Activated CD4-positive, alpha-beta T cell treated with anti-CD3 and anti-CD28 coated beads for 48 hours (primary cell): Measurements from ENCODE around the gene FBXO41.

ENCODE experiments used
- DNase-seq: peaks from one replicate; pipeline ENCODE4 v3.0.0-alpha.2; 2020

The FBXO41 gene

GRCh38 chr2:73238976-73239375 is 45.3 kb downstream of the FBXO41 start:
- DNase-seq, result no peak

- no peak for DNase-seq
These were observed 46.1 kb downstream of the FBXO41 start for GRCh38 chr2:73238149-73238548.

- no peak for DNase-seq
These were observed 47.1 kb downstream of the FBXO41 start for GRCh38 chr2:73237168-73237567.

- DNase-seq, result no peak
These were observed 48.8 kb downstream of the FBXO41 start for GRCh38 chr2:73235315-73236028.

- DNase-seq, result peak; percentile 89
These were observed 50.1 kb downstream of the FBXO41 start, which contains the start of gene CCT7 for GRCh38 chr2:73233932-73234832. Gene CCT7 (plus strand): TSS chr2:73234308. CDS start chr2:73234379, 71 bp downstream.

- DNase-seq, result peak; percentile 95
These were observed 50.9 kb downstream of the FBXO41 start, which contains the start of gene PRADC1 for GRCh38 chr2:73233154-73233931. Gene PRADC1 (minus strand): TSS chr2:73233239. CDS start chr2:73233160, 79 bp downstream.

GRCh38 chr2:73232403-73233153 is 51.7 kb downstream of the FBXO41 start:
- DNase-seq, result peak; percentile 55

- no peak for DNase-seq
These were observed 55.6 kb downstream of the FBXO41 start for GRCh38 chr2:73228631-73229030.

- no peak for DNase-seq
These were observed 57.2 kb downstream of the FBXO41 start for GRCh38 chr2:73227086-73227485.

GRCh38 chr2:73225513-73226360 is 58.5 kb downstream of the FBXO41 start:
- no peak for DNase-seq

GRCh38 chr2:73223821-73224220 is 60.5 kb downstream of the FBXO41 start:
- no peak for DNase-seq

- DNase-seq, result no peak
These were observed 66.0 kb downstream of the FBXO41 start for GRCh38 chr2:73218298-73218697.

GRCh38 chr2:73217826-73218225 is 66.5 kb downstream of the FBXO41 start:
- DNase-seq, result no peak

- no peak for DNase-seq
These were observed 67.1 kb downstream of the FBXO41 start for GRCh38 chr2:73217160-73217559.

- no peak for DNase-seq
These were observed 69.0 kb downstream of the FBXO41 start for GRCh38 chr2:73215254-73215653.

GRCh38 chr2:73214120-73215035 is 69.9 kb downstream of the FBXO41 start, which contains the start of gene SMYD5:
Gene SMYD5 (plus strand): TSS chr2:73214245. CDS start chr2:73214267, 22 bp downstream.
- peak; percentile 97 for DNase-seq

- peak; percentile 86 for DNase-seq
These were observed 71.7 kb downstream of the FBXO41 start for GRCh38 chr2:73212448-73213176.

GRCh38 chr2:73212098-73212447 is 72.2 kb downstream of the FBXO41 start:
- DNase-seq, result no peak

GRCh38 chr2:73210696-73211095 is 73.6 kb downstream of the FBXO41 start:
- DNase-seq, result no peak
